A549 (cell line): Measurements from ENCODE around the gene ARHGEF1. TPM values are rescaled to one million over a fixed set of nuclear protein-coding genes. Genes with fewer than 3 reads are reported as not detected.

Experiments
- ATAC-seq, 2 experiments: fragments of 200-7000 bp in 1 of 2; fragments of >200 bp in 1 of 2; cut with Nextera tagmentation in 1 of 2; cut with Tn5 transposase in 1 of 2; 3 replicates each; pipeline versions ENCODE4 v1.8.0 to v1.9.1; 2018 to 2020; ENCODE audit warnings: mild to moderate bottlenecking in 1 of 2, moderate library complexity in 1 of 2
- CTCF ChIA-PET: fragments of 300-600 bp; sonication (Branson Sonifier 250); formaldehyde crosslinking; extraction: SDS; loops from one replicate; lab custom pipeline; 2021; ENCODE audit warnings: antibody characterized with exemption, inconsistent platforms; lab: Yijun Ruan, JAX
- POLR2A ChIA-PET: fragments of 350-600 bp; formaldehyde crosslinking; extraction: SDS; loops from one replicate; lab custom pipeline; 2021; ENCODE audit warnings: antibody characterized with exemption, inconsistent platforms; lab: Yijun Ruan, JAX
- DNase-seq, 2 experiments: peaks; one replicate each; pipeline versions ENCODE4 v3.0.0 to v3.0.0-alpha.2; 2011 to 2016; ENCODE audit warnings: low read depth in 1 of 2, low spot score in 1 of 2
- FAIRE-seq: peaks from 2 replicates; lab custom pipeline; 2011; peaks lifted over from hg19 to GRCh38; lab: Jason Lieb, UNC
- H3K27ac ChIP-seq, 2 experiments: fragments of >200 bp; sonication (Bioruptor Twin); formaldehyde crosslinking; 3 replicates each; pipeline ENCODE4 v1.5.1; 2016 to 2017
- H3K4me1 ChIP-seq: fragments of >200 bp; sonication (Bioruptor Twin); formaldehyde crosslinking; 3 replicates; pipeline ENCODE4 v1.6.1; 2016
- H3K4me2 ChIP-seq: fragments of >200 bp; sonication (Bioruptor Twin); formaldehyde crosslinking; 3 replicates; pipeline ENCODE4 v1.6.1; 2016
- H3K4me3 ChIP-seq: fragments of >200 bp; sonication (Bioruptor Twin); formaldehyde crosslinking; 3 replicates; pipeline ENCODE4 v1.5.1; 2016
- H3K9me3 ChIP-seq: fragments of >200 bp; sonication (Bioruptor Twin); formaldehyde crosslinking; 3 replicates; pipeline ENCODE4 v1.6.1; 2016
- ATOH8 ChIP-seq: fragments of 250-450 bp; sonication (Bioruptor Pico); IDR thresholded peaks from 2 replicates; pipeline ENCODE4 v1.5.0; 2020; ENCODE audit warnings: low read depth, mild to moderate bottlenecking, moderate library complexity
- CBX8 ChIP-seq: fragments of 200-600 bp; sonication (generic); IDR thresholded peaks from 2 replicates; pipeline ENCODE4 v1.6.1; 2016
- CHD2 ChIP-seq: fragments of 150-350 bp; IDR thresholded peaks from 2 replicates; pipeline ENCODE4 v1.6.1; 2014; ENCODE audit warnings: low read length; ENCODE audit not compliant: partially characterized antibody
- CHD4 ChIP-seq: fragments of 200-600 bp; sonication (generic); IDR thresholded peaks from 2 replicates; pipeline ENCODE4 v1.6.1; 2016; ENCODE audit warnings: antibody characterized with exemption, mild to moderate bottlenecking, borderline replicate concordance
- CTCF ChIP-seq: fragments of >200 bp; sonication (Bioruptor Twin); formaldehyde crosslinking; IDR thresholded peaks from 3 replicates; pipeline ENCODE4 v1.5.1; 2016
- EHF ChIP-seq: fragments of 250-450 bp; sonication (Bioruptor Pico); IDR thresholded peaks from 2 replicates; pipeline ENCODE4 v1.5.0; 2020; ENCODE audit warnings: mild to moderate bottlenecking
- EHMT2 ChIP-seq: fragments of 200-600 bp; sonication (generic); IDR thresholded peaks from 2 replicates; pipeline ENCODE4 v1.6.1; 2016; ENCODE audit warnings: antibody characterized with exemption, low read depth, mild to moderate bottlenecking, moderate library complexity
- ESRRA ChIP-seq: fragments of 150-350 bp; IDR thresholded peaks from 2 replicates; pipeline ENCODE4 v1.6.1; 2014; ENCODE audit warnings: mild to moderate bottlenecking, low read length, borderline replicate concordance
- FOSB ChIP-seq: fragments of 250-450 bp; sonication (Bioruptor Pico); IDR thresholded peaks from 2 replicates; pipeline ENCODE4 v1.5.0; 2020; ENCODE audit warnings: mild to moderate bottlenecking, moderate library complexity
- GATA3 ChIP-seq: IDR thresholded peaks from 2 replicates; pipeline ENCODE4 v1.6.1; 2012; ENCODE audit warnings: borderline replicate concordance
- HMGXB4 ChIP-seq: fragments of 250-450 bp; sonication (Bioruptor Pico); IDR thresholded peaks from 2 replicates; pipeline ENCODE4 v1.5.0; 2021; ENCODE audit warnings: mild to moderate bottlenecking, moderate library complexity, borderline replicate concordance
- HOXB13 ChIP-seq: fragments of 250-450 bp; sonication (Bioruptor Pico); IDR thresholded peaks from 2 replicates; pipeline ENCODE4 v1.5.0; 2020; ENCODE audit warnings: low read depth, mild to moderate bottlenecking, moderate library complexity
- HOXB5 ChIP-seq: fragments of 250-450 bp; sonication (Bioruptor Pico); IDR thresholded peaks from 2 replicates; pipeline ENCODE4 v1.5.0; 2020; ENCODE audit warnings: mild to moderate bottlenecking, moderate library complexity
- KDM1A ChIP-seq: fragments of 200-600 bp; sonication (generic); IDR thresholded peaks from 2 replicates; pipeline ENCODE4 v1.6.1; 2016; ENCODE audit warnings: low read depth, mild to moderate bottlenecking
- MAX ChIP-seq: IDR thresholded peaks from 2 replicates; pipeline ENCODE4 v1.6.1; 2012
- MYC ChIP-seq: IDR thresholded peaks from 2 replicates; pipeline ENCODE4 v1.6.1; 2012; ENCODE audit warnings: mild to moderate bottlenecking, inconsistent platforms, low read length, improper control_type of control experiment, borderline replicate concordance
- NFE2L2 ChIP-seq: fragments of 150-350 bp; conservative IDR thresholded peaks from 2 replicates; pipeline ENCODE4 v1.6.1; 2014; ENCODE audit warnings: low read length
- POLR2A ChIP-seq: IDR thresholded peaks from 2 replicates; pipeline ENCODE4 v1.6.1; 2012; ENCODE audit warnings: mild to moderate bottlenecking, low read length
- POLR2AphosphoS2 ChIP-seq: conservative IDR thresholded peaks from 2 replicates; pipeline ENCODE4 v1.6.1; 2012; ENCODE audit warnings: low read length, improper control_type of control experiment, inconsistent platforms
- RAD21 ChIP-seq, 2 experiments: fragments of >200 bp in 1 of 2; sonication (Bioruptor Twin) in 1 of 2; formaldehyde crosslinking in 1 of 2; IDR thresholded peaks in 1 of 2; conservative IDR thresholded peaks in 1 of 2; 2 replicates in 1 of 2; 3 replicates in 1 of 2; pipeline ENCODE4 v1.6.1; 2012 to 2018; ENCODE audit warnings: inconsistent platforms in 1 of 2
- SREBF2 ChIP-seq: fragments of 450-650 bp; IDR thresholded peaks from 2 replicates; pipeline ENCODE4 v1.6.1; 2014; ENCODE audit warnings: mild to moderate bottlenecking, moderate library complexity
- TFCP2L1 ChIP-seq: fragments of 250-450 bp; sonication (Bioruptor Pico); IDR thresholded peaks from 2 replicates; pipeline ENCODE4 v1.5.0; 2021; ENCODE audit warnings: mild to moderate bottlenecking
- TP53 ChIP-seq: fragments of 250-450 bp; sonication (Bioruptor Pico); IDR thresholded peaks from 2 replicates; pipeline ENCODE4 v1.5.0; 2021; ENCODE audit warnings: mild to moderate bottlenecking, moderate library complexity
- ZC3H11A ChIP-seq: fragments of 450-650 bp; IDR thresholded peaks from 2 replicates; pipeline ENCODE4 v1.6.1; 2014; ENCODE audit warnings: antibody characterized with exemption, mild to moderate bottlenecking
- WGBS: methylation state at CpG from one replicate; pipeline ENCODE4 v1.1.6; 2017; ENCODE audit errors: missing lambda C conversion rate; 5-methylcytosine and 5-hydroxymethylcytosine counted together
- polyA plus RNA-seq, 4 experiments: library from polyadenylated mRNA; depleted of rRNA in 3 of 4; stranded (reverse); fragments of >200 nt; fragmentation: RNase III in 1 of 4; extraction: RNeasy Plus Mini Kit Qiagen cat#74134 plus additional on column Dnase treatment in 1 of 4; gene quantifications; 2 replicates in 3 of 4; 3 replicates in 1 of 4; pipeline ENCODE4 v1.2.3, GENCODE V29; 2011 to 2017
- TF ChIP-seq, protein P1 (sequence below): IDR thresholded peaks from 2 replicates; pipeline ENCODE4 v1.6.1; 2012; ENCODE audit warnings: low read depth, borderline replicate concordance
- TF ChIP-seq, protein P2 (sequence below): fragments of 200-600 bp; sonication (generic); IDR thresholded peaks from 2 replicates; pipeline ENCODE4 v1.6.1; 2016; ENCODE audit warnings: antibody characterized with exemption, mild to moderate bottlenecking, moderate library complexity

The ARHGEF1 gene
- polyA plus RNA-seq, 2 of the 4 experiments (the other 2 are of a cell fraction), result 38.0 to 84.2 TPM

- TF ChIP-seq, protein P1, sequence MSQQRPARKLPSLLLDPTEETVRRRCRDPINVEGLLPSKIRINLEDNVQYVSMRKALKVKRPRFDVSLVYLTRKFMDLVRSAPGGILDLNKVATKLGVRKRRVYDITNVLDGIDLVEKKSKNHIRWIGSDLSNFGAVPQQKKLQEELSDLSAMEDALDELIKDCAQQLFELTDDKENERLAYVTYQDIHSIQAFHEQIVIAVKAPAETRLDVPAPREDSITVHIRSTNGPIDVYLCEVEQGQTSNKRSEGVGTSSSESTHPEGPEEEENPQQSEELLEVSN, result no peak
- TF ChIP-seq ESRRA, result no peak
- no peak for TF ChIP-seq GATA3
- no peak for TF ChIP-seq TP53
- no peak for TF ChIP-seq ZC3H11A
- no peak for TF ChIP-seq RAD21 (conservative IDR thresholded peaks at IDR 0.05 in 1 of 2, IDR thresholded peaks at IDR 0.05 in 1 of 2)
- TF ChIP-seq HOXB13 (CRISPR knock-in tag), result no peak
- TF ChIP-seq EHMT2, result no peak
- no peak for TF ChIP-seq HMGXB4 (CRISPR knock-in tag)
These were observed 12.5 kb upstream of the ARHGEF1 start (continued) for GRCh38 chr19:41870401-41870873.

- FAIRE-seq, result no peak
- ChIA-PET CTCF (interaction anchor here (0.8 to 8.4 kb wide), 16 partner anchors 8 to 86 kb away, joined by 3 to 87 read pairs (median 17); partner anchors contain the start of genes ARHGEF1, ERFL, RABAC1 and RPS19), POLR2A (interaction anchor here (0.6 to 5.0 kb wide), 6 partner anchors 8 to 1113 kb away, joined by 3 to 102 read pairs (median 14); partner anchors contain the start of genes ARHGEF1, RABAC1 and RPS19)
- no peaks in the 10 kb centered on the region for H3K9me3 ChIP-seq
- H3K4me3 ChIP-seq, result no peak overlapping the region
- ATAC-seq, result peak; percentile 0 to 8
- H3K4me1 ChIP-seq, result peaks cover 41% of the 10 kb centered on the region
- 86% methylated on average over 16 of the region's 16 CpGs for WGBS
- no peak overlapping the region for H3K4me2 ChIP-seq
- DNase-seq, result peak in 1 of 2 experiments; percentile 56
- H3K27ac ChIP-seq, result no peak overlapping the region
- TF ChIP-seq TFCP2L1 (CRISPR knock-in tag) (peak; percentile 96), NFE2L2 (no peak), EHF (no peak), ATOH8 (CRISPR knock-in tag) (peak; percentile 33; the same call in 1 of the 2 replicates), CBX8 (no peak), SREBF2 (no peak), HOXB5 (CRISPR knock-in tag) (no peak; the same call in 1 of the 2 replicates), MYC (no peak), FOSB (CRISPR knock-in tag) (peak; percentile 91), CHD2 (no peak), KDM1A (no peak), MAX (no peak), CTCF (no peak), HMGXB4 (CRISPR knock-in tag) (no peak; the same call in none of the 2 replicates), CHD4 (no peak), POLR2AphosphoS2 (peak; percentile 100), GATA3 (peak; percentile 29), POLR2A (no peak)
- TF ChIP-seq, protein P2, sequence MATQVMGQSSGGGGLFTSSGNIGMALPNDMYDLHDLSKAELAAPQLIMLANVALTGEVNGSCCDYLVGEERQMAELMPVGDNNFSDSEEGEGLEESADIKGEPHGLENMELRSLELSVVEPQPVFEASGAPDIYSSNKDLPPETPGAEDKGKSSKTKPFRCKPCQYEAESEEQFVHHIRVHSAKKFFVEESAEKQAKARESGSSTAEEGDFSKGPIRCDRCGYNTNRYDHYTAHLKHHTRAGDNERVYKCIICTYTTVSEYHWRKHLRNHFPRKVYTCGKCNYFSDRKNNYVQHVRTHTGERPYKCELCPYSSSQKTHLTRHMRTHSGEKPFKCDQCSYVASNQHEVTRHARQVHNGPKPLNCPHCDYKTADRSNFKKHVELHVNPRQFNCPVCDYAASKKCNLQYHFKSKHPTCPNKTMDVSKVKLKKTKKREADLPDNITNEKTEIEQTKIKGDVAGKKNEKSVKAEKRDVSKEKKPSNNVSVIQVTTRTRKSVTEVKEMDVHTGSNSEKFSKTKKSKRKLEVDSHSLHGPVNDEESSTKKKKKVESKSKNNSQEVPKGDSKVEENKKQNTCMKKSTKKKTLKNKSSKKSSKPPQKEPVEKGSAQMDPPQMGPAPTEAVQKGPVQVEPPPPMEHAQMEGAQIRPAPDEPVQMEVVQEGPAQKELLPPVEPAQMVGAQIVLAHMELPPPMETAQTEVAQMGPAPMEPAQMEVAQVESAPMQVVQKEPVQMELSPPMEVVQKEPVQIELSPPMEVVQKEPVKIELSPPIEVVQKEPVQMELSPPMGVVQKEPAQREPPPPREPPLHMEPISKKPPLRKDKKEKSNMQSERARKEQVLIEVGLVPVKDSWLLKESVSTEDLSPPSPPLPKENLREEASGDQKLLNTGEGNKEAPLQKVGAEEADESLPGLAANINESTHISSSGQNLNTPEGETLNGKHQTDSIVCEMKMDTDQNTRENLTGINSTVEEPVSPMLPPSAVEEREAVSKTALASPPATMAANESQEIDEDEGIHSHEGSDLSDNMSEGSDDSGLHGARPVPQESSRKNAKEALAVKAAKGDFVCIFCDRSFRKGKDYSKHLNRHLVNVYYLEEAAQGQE, result 0 out of 2 replicates have a peak, but pooled peaks have one; percentile 4
These were observed 11.2 kb upstream of the ARHGEF1 start for GRCh38 chr19:41871573-41872383.
